IMR-90 (cell line): ENCODE results near the gene ATXN1. TPM values are rescaled to one million over a fixed set of nuclear protein-coding genes. Genes with fewer than 3 reads are reported as not detected.

Source experiments
- ATAC-seq: fragments of 200-7000 bp; cut with Tn5 transposase; 2 replicates; pipeline ENCODE4 v1.9.1; 2020; ENCODE audit warnings: low read depth, mild to moderate bottlenecking, moderate library complexity
- BruUV-seq: library from RNA; stranded (reverse); fragments of 400-500 nt; replicated peaks from 2 replicates; lab custom pipeline; 2021; lab: Mats Ljungman, UMichigan
- CTCF ChIA-PET: fragments of 300-600 bp; formaldehyde crosslinking; extraction: SDS; loops from one replicate; lab custom pipeline; 2021; ENCODE audit warnings: antibody characterized with exemption; lab: Yijun Ruan, JAX
- POLR2A ChIA-PET: fragments of 300-600 bp; sonication (Branson Sonifier 250); formaldehyde crosslinking; loops from one replicate; lab custom pipeline; 2022; ENCODE audit warnings: antibody characterized with exemption; ENCODE audit not compliant: unreplicated experiment; lab: Charles Lee
- DNase-seq: peaks from one replicate; pipeline ENCODE4 v3.0.0; 2013
- H2AFZ ChIP-seq: replicated peaks from 2 replicates; pipeline ENCODE3; 2013; ENCODE audit warnings: low read length, mild to moderate bottlenecking; ENCODE audit not compliant: poor library complexity
- H2AK5ac ChIP-seq: 2 replicates; pipeline ENCODE4 v1.6.1; 2013; ENCODE audit warnings: low read depth, low read length, inconsistent platforms
- H2AK9ac ChIP-seq: replicated peaks from 2 replicates; pipeline ENCODE3; 2013; ENCODE audit warnings: mild to moderate bottlenecking, low read depth, low read length, moderate library complexity; ENCODE audit not compliant: poor library complexity
- H2BK120ac ChIP-seq: 2 replicates; pipeline ENCODE4 v1.6.1; 2013; ENCODE audit warnings: low read depth, low read length, inconsistent platforms
- H2BK15ac ChIP-seq: 3 replicates; pipeline ENCODE4 v1.6.1; 2013; ENCODE audit warnings: low read depth, low read length, inconsistent platforms
- H2BK20ac ChIP-seq: 2 replicates; pipeline ENCODE4 v1.6.1; 2013; ENCODE audit warnings: low read depth, mild to moderate bottlenecking, inconsistent platforms, low read length, moderate library complexity
- H2BK5ac ChIP-seq: 2 replicates; pipeline ENCODE4 v1.6.1; 2013; ENCODE audit warnings: mild to moderate bottlenecking, low read depth, low read length, inconsistent platforms; ENCODE audit not compliant: poor library complexity, severe bottlenecking
- H3K14ac ChIP-seq: replicated peaks from 2 replicates; pipeline ENCODE4 v1.6.1; 2013; ENCODE audit warnings: low read depth, low read length, inconsistent platforms
- H3K18ac ChIP-seq: 2 replicates; pipeline ENCODE4 v1.6.1; 2013; ENCODE audit warnings: low read depth, low read length, control low read depth
- H3K23ac ChIP-seq: 2 replicates; pipeline ENCODE4 v1.6.1; 2013; ENCODE audit warnings: low read depth, low read length, inconsistent platforms
- H3K27ac ChIP-seq: 2 replicates; pipeline ENCODE4 v1.5.1; 2013; ENCODE audit warnings: mild to moderate bottlenecking, control low read depth, low read length; ENCODE audit not compliant: insufficient read depth
- H3K27me3 ChIP-seq: 2 replicates; pipeline ENCODE4 v1.6.1; 2013; ENCODE audit warnings: low read length; ENCODE audit not compliant: control insufficient read depth, insufficient read depth
- H3K36me3 ChIP-seq: 2 replicates; pipeline ENCODE4 v1.6.1; 2013; ENCODE audit warnings: low read length, mixed read lengths; ENCODE audit not compliant: control insufficient read depth, insufficient read depth
- H3K4ac ChIP-seq: 2 replicates; pipeline ENCODE4 v1.6.1; 2013; ENCODE audit warnings: low read depth, low read length, inconsistent platforms
- H3K4me1 ChIP-seq: 2 replicates; pipeline ENCODE4 v1.6.1; 2013; ENCODE audit warnings: low read length, mixed read lengths; ENCODE audit not compliant: control insufficient read depth, insufficient read depth
- H3K4me2 ChIP-seq: 2 replicates; pipeline ENCODE4 v1.6.1; 2013; ENCODE audit warnings: low read depth, mild to moderate bottlenecking, control low read depth, low read length, moderate library complexity
- H3K4me3 ChIP-seq: 2 replicates; pipeline ENCODE4 v1.5.1; 2013; ENCODE audit warnings: low read depth, mild to moderate bottlenecking, control low read depth, low read length, moderate library complexity; ENCODE audit not compliant: insufficient read depth
- H3K56ac ChIP-seq: 2 replicates; pipeline ENCODE4 v1.6.1; 2013; ENCODE audit warnings: low read length, inconsistent platforms; ENCODE audit not compliant: insufficient read depth; ENCODE audit errors: extremely low read depth
- H3K79me1 ChIP-seq, 2 experiments: 2 replicates each; pipeline ENCODE4 v1.6.1; 2013; ENCODE audit warnings: low read length in 2 of 2, inconsistent platforms in 1 of 2, low read depth in 1 of 2
- H3K9ac ChIP-seq: 2 replicates; pipeline ENCODE4 v1.6.1; 2013; ENCODE audit warnings: low read depth, low read length, control low read depth
- H3K9me1 ChIP-seq: 2 replicates; pipeline ENCODE4 v1.6.1; 2013; ENCODE audit warnings: low read length, inconsistent platforms; ENCODE audit not compliant: insufficient read depth
- H3K9me3 ChIP-seq: 2 replicates; pipeline ENCODE4 v1.6.1; 2013; ENCODE audit warnings: low read length; ENCODE audit not compliant: control insufficient read depth, insufficient read depth
- H4K20me1 ChIP-seq: 2 replicates; pipeline ENCODE4 v1.6.1; 2013; ENCODE audit warnings: low read length, inconsistent platforms; ENCODE audit not compliant: insufficient read depth
- H4K5ac ChIP-seq: 2 replicates; pipeline ENCODE4 v1.6.1; 2013; ENCODE audit warnings: mild to moderate bottlenecking, low read depth, low read length, control low read depth
- H4K8ac ChIP-seq, 2 experiments: 2 replicates each; pipeline ENCODE4 v1.6.1; 2013; ENCODE audit warnings: low read depth in 2 of 2, low read length in 2 of 2, control low read depth in 1 of 2, inconsistent platforms in 1 of 2
- H4K91ac ChIP-seq: 2 replicates; pipeline ENCODE4 v1.6.1; 2013; ENCODE audit warnings: low read depth, low read length, inconsistent platforms; ENCODE audit not compliant: insufficient read depth
- BHLHE40 ChIP-seq: fragments of 150-350 bp; IDR thresholded peaks from 2 replicates; pipeline ENCODE4 v1.6.1; 2016; ENCODE audit warnings: mild to moderate bottlenecking, low read depth, low read length
- CEBPB ChIP-seq: IDR thresholded peaks from 2 replicates; pipeline ENCODE4 v1.6.1; 2012; ENCODE audit warnings: low read depth, low read length, improper control_type of control experiment
- FOS ChIP-seq: fragments of 150-350 bp; IDR thresholded peaks from 2 replicates; pipeline ENCODE4 v1.6.1; 2016; ENCODE audit warnings: low read depth, low read length
- POLR2A ChIP-seq: IDR thresholded peaks from 2 replicates; pipeline ENCODE4 v1.6.1; 2012; ENCODE audit warnings: mild to moderate bottlenecking, low read depth, low read length
- RAD21 ChIP-seq: IDR thresholded peaks from 2 replicates; pipeline ENCODE4 v1.6.1; 2012; ENCODE audit warnings: low read length, improper control_type of control experiment
- WGBS, 2 experiments: methylation state at CpG; one replicate each; pipeline versions ENCODE4 v1.1.5 to v1.1.7; 2013; ENCODE audit warnings: missing lambda C conversion rate in 2 of 2; ENCODE audit not compliant: insufficient read length in 1 of 2; ENCODE audit errors: extremely low coverage in 2 of 2; 5-methylcytosine and 5-hydroxymethylcytosine counted together
- dilution Hi-C: fragments of 300-500 bp; cut with HindIII; formaldehyde crosslinking; loops from one replicate; pipeline ENCODE4 v1.14.3; 2018; ENCODE audit warnings: low sequenced_read_pairs; ENCODE audit not compliant: unreplicated experiment
- in situ Hi-C: fragments of 300-500 bp; cut with MboI; formaldehyde crosslinking; loops from 3 replicates; pipeline ENCODE4 v1.14.3; 2019; ENCODE audit warnings: low sequenced_read_pairs, inconsistent platforms, mixed read lengths
- intact Hi-C: fragments of 100-400 bp; cut with micrococcal nuclease; formaldehyde crosslinking; loops from 2 replicates; pipeline ENCODE4 v1.10.0; 2022
- polyA plus RNA-seq, 3 experiments: library from polyadenylated mRNA; depleted of rRNA; stranded (reverse); fragments of >200 nt; gene quantifications; 2 replicates each; pipeline ENCODE4 v1.2.3, GENCODE V29; 2012; ENCODE audit warnings: low replicate concordance in 1 of 3
- total RNA-seq: library from RNA; depleted of rRNA; stranded (reverse); fragments of >200 nt; gene quantifications from 2 replicates; pipeline ENCODE4 v1.2.3, GENCODE V29; 2012

ATXN1 gene
- total and polyA plus RNA-seq, 2 of the 4 experiments (the other 2 are of a cell fraction): 7.3 to 11.1 TPM

GRCh38 chr6:16354692-16355091 lies 406.6 kb downstream of the ATXN1 start:
- H3K36me3 ChIP-seq: no peaks in the 10 kb centered on the region
- no peaks in the 10 kb centered on the region for H3K27me3 ChIP-seq
- H3K56ac ChIP-seq: no peak overlapping the region
- no peak overlapping the region for H3K4ac ChIP-seq
- 0 out of 2 replicates have a peak, but pooled peaks cover 4% of the 10 kb centered on the region for H4K20me1 ChIP-seq
- H3K18ac ChIP-seq: no peak overlapping the region
- no peak overlapping the region for H4K8ac ChIP-seq
- no peak overlapping the region for H3K4me3 ChIP-seq
- H2BK15ac ChIP-seq: no peak overlapping the region
- no CpG with 5 or more reads among the region's 1 CpG for WGBS, 2 experiments
- peaks cover 9% of the 10 kb centered on the region for H3K4me1 ChIP-seq
- H3K9me1 ChIP-seq: peaks cover 6% of the 10 kb centered on the region; the same call in 1 of the 2 replicates
- DNase-seq (no peak), ATAC-seq (no peak)
- no TSS peak for BruUV-seq
- H2BK5ac ChIP-seq: no peak overlapping the region
- no peak overlapping the region for H2AK5ac ChIP-seq
- CTCF ChIA-PET: no interaction called here
- no peak overlapping the region for H3K9ac ChIP-seq
- dilution Hi-C loops: no loop called here
- POLR2A ChIA-PET: no interaction called here
- no peak overlapping the region for H3K23ac ChIP-seq
- H3K4me2 ChIP-seq: no peak overlapping the region
- H2AFZ ChIP-seq: no peak overlapping the region
- H3K9me3 ChIP-seq: no peaks in the 10 kb centered on the region
- H4K5ac ChIP-seq: no peak overlapping the region
- in situ Hi-C loops: no loop called here
- no peak overlapping the region for H4K91ac ChIP-seq
- no peak overlapping the region for H2AK9ac ChIP-seq
- no peak overlapping the region for H3K14ac ChIP-seq
- TF ChIP-seq RAD21: no peak
- TF ChIP-seq POLR2A: no peak
- TF ChIP-seq FOS: no peak
- no peak for TF ChIP-seq CEBPB
- no peak for TF ChIP-seq BHLHE40
- H2BK120ac ChIP-seq: no peak overlapping the region
- intact Hi-C loops: no loop called here
- H3K27ac ChIP-seq: no peak overlapping the region
- H2BK20ac ChIP-seq: no peak overlapping the region
- H3K79me1 ChIP-seq: 0 out of 4 replicates have a peak, but pooled peaks cover 0 to 11% of the 10 kb centered on the region in 2 experiments
